HepG2 (cell line): ENCODE data around the gene MAN1C1. TPM values are rescaled to one million over a fixed set of nuclear protein-coding genes. Genes with fewer than 3 reads are reported as not detected.

ENCODE experiments used
- ATAC-seq: fragments of 200-7000 bp; cut with Tn5 transposase; 3 replicates; pipeline ENCODE4 v1.9.1; 2020; ENCODE audit warnings: mild to moderate bottlenecking, moderate library complexity
- BruUV-seq: library from RNA; stranded (reverse); fragments of 400-500 nt; replicated peaks from 2 replicates; lab custom pipeline; 2021; lab: Mats Ljungman, UMichigan
- CTCF ChIA-PET: fragments of 300-600 bp; formaldehyde crosslinking; extraction: SDS; loops from one replicate; lab custom pipeline; 2021; ENCODE audit warnings: low total read pairs, inconsistent platforms, low intra/inter-chr PET ratio; lab: Yijun Ruan, JAX
- POLR2A ChIA-PET: fragments of 350-600 bp; sonication (Branson Sonifier 250); formaldehyde crosslinking; loops from one replicate; lab custom pipeline; 2020; ENCODE audit warnings: antibody characterized with exemption, inconsistent platforms; lab: Yijun Ruan, JAX
- DNase-seq: peaks from one replicate; pipeline ENCODE4 v3.0.0-alpha.2; 2015; ENCODE audit warnings: low spot score
- FAIRE-seq: peaks from 3 replicates; lab custom pipeline; 2011; peaks lifted over from hg19 to GRCh38; lab: Jason Lieb, UNC
- H2AFZ ChIP-seq: one replicate; pipeline ENCODE4 v1.6.1; 2011; ENCODE audit warnings: low read length, inconsistent platforms
- H3K27ac ChIP-seq: fragments of 300-600 bp; 3 replicates; pipeline ENCODE4 v1.8.0; 2011; ENCODE audit warnings: mixed run types, mild to moderate bottlenecking, mixed read lengths, low read length, inconsistent platforms; ENCODE audit not compliant: insufficient read depth; ENCODE audit errors: extremely low read length
- H3K27me3 ChIP-seq, 2 experiments: fragments of 200-600 bp in 1 of 2; 2 replicates in 1 of 2; 3 replicates in 1 of 2; pipeline versions ENCODE4 v1.6.0 to v1.8.0; 2011; ENCODE audit warnings: low read length in 2 of 2, mild to moderate bottlenecking in 2 of 2, moderate library complexity in 2 of 2, inconsistent platforms in 1 of 2; ENCODE audit not compliant: insufficient read depth in 2 of 2, control insufficient read depth in 1 of 2
- H3K36me3 ChIP-seq, 2 experiments: fragments of 200-600 bp in 1 of 2; replicated peaks in 1 of 2; 2 replicates in 1 of 2; 3 replicates in 1 of 2; pipeline versions ENCODE4 v1.5.1 to v1.8.0; 2011; ENCODE audit warnings: low read length in 2 of 2, inconsistent platforms in 1 of 2; ENCODE audit not compliant: insufficient read depth in 2 of 2, control insufficient read depth in 1 of 2
- H3K4me1 ChIP-seq: 2 replicates; pipeline ENCODE4 v1.5.1; 2012; ENCODE audit warnings: low read length, inconsistent platforms; ENCODE audit not compliant: insufficient read depth
- H3K4me2 ChIP-seq: 2 replicates; pipeline ENCODE4 v1.6.0; 2011; ENCODE audit warnings: low read depth, low read length, inconsistent platforms
- H3K4me3 ChIP-seq, 3 experiments: fragments of 200-600 bp in 1 of 3; sonication (generic), shearing (Covaris generic) in 1 of 3; replicated peaks in 1 of 3; 2 replicates each; pipeline ENCODE4 v1.5.1; 2011 to 2016; ENCODE audit warnings: low read length in 3 of 3, inconsistent platforms in 2 of 3, low read depth in 2 of 3, mild to moderate bottlenecking in 2 of 3, control low read depth in 1 of 3, mixed read lengths in 1 of 3; ENCODE audit not compliant: insufficient read depth in 1 of 3
- H3K79me2 ChIP-seq: one replicate; pipeline ENCODE4 v1.6.1; 2011; ENCODE audit warnings: low read length, inconsistent platforms; ENCODE audit not compliant: insufficient read depth
- H3K9ac ChIP-seq: 2 replicates; pipeline ENCODE4 v1.6.0; 2011; ENCODE audit warnings: mild to moderate bottlenecking, low read depth, low read length, inconsistent platforms; ENCODE audit not compliant: insufficient read depth
- H3K9me3 ChIP-seq: 2 replicates; pipeline ENCODE4 v1.5.1; 2012; ENCODE audit warnings: mild to moderate bottlenecking, low read length
- H4K20me1 ChIP-seq: 2 replicates; pipeline ENCODE4 v1.6.0; 2011; ENCODE audit warnings: inconsistent platforms, mild to moderate bottlenecking, low read length, moderate library complexity; ENCODE audit not compliant: insufficient read depth
- IKZF4 ChIP-seq: sonication (generic); formaldehyde crosslinking; IDR thresholded peaks from 2 replicates; pipeline ENCODE4 v1.5.1; 2020; ENCODE audit warnings: borderline replicate concordance, mild to moderate bottlenecking, low read depth, missing genetic modification reagents; ENCODE audit errors: not compliant biosample characterization
- MED1 ChIP-seq: sonication (generic); formaldehyde crosslinking; IDR thresholded peaks from 2 replicates; pipeline ENCODE4 v1.4.0; 2020; ENCODE audit warnings: missing genetic modification reagents
- MEF2D ChIP-seq: sonication (generic); formaldehyde crosslinking; IDR thresholded peaks from 2 replicates; pipeline ENCODE4 v1.5.1; 2020; ENCODE audit warnings: mild to moderate bottlenecking, missing genetic modification reagents
- POGK ChIP-seq: sonication (generic); formaldehyde crosslinking; conservative IDR thresholded peaks from 2 replicates; pipeline ENCODE4 v1.8.0; 2022; ENCODE audit warnings: mild to moderate bottlenecking, moderate library complexity, missing genetic modification reagents
- RNF219 ChIP-seq: sonication (generic); formaldehyde crosslinking; IDR thresholded peaks from 2 replicates; pipeline ENCODE4 v1.5.0; 2020; ENCODE audit warnings: mild to moderate bottlenecking, missing genetic modification reagents
- TGIF2 ChIP-seq: IDR thresholded peaks from 2 replicates; pipeline ENCODE4 v1.6.1; 2016; ENCODE audit warnings: control low read depth, missing compliant biosample characterization
- TOPORS ChIP-seq: sonication (generic); formaldehyde crosslinking; IDR thresholded peaks from 2 replicates; pipeline ENCODE4 v1.8.0; 2023; ENCODE audit warnings: mild to moderate bottlenecking, missing genetic modification reagents
- ZBTB7B ChIP-seq: sonication (generic); formaldehyde crosslinking; IDR thresholded peaks from 2 replicates; pipeline ENCODE4 v1.4.0; 2020; ENCODE audit warnings: missing genetic modification reagents
- ZNF234 ChIP-seq: sonication (generic); formaldehyde crosslinking; conservative IDR thresholded peaks from 2 replicates; pipeline ENCODE4 v1.5.1; 2020; ENCODE audit warnings: mild to moderate bottlenecking, missing genetic modification reagents
- ZNF235 ChIP-seq: sonication (generic); formaldehyde crosslinking; IDR thresholded peaks from 2 replicates; pipeline ENCODE4 v1.8.1; 2023; ENCODE audit warnings: mild to moderate bottlenecking, missing genetic modification reagents, borderline replicate concordance
- ZNF501 ChIP-seq: sonication (generic); formaldehyde crosslinking; IDR thresholded peaks from 2 replicates; pipeline ENCODE4 v1.5.1; 2020; ENCODE audit warnings: mild to moderate bottlenecking, moderate library complexity, missing genetic modification reagents
- ZNF510 ChIP-seq: sonication (generic); formaldehyde crosslinking; IDR thresholded peaks from 2 replicates; pipeline ENCODE4 v1.4.0; 2020; ENCODE audit warnings: low read depth, mild to moderate bottlenecking, missing genetic modification reagents
- ZNF567 ChIP-seq: sonication (generic); formaldehyde crosslinking; IDR thresholded peaks from 2 replicates; pipeline ENCODE4 v1.8.1; 2023; ENCODE audit warnings: mild to moderate bottlenecking, missing genetic modification reagents, borderline replicate concordance
- WGBS: methylation state at CpG from one replicate; pipeline ENCODE4 v1.1.6; 2017; ENCODE audit warnings: low lambda C conversion rate; 5-methylcytosine and 5-hydroxymethylcytosine counted together
- in situ Hi-C: cut with HindIII; loops from 2 replicates; pipeline ENCODE4 v1.10.0; 2017; ENCODE audit warnings: low pct_unique_long_range_greater_than_20kb; ENCODE audit not compliant: extremely low pct_ligation_motif_present
- intact Hi-C: fragments of 100-400 bp; cut with micrococcal nuclease; formaldehyde crosslinking; loops from one replicate; pipeline ENCODE4 v1.10.0; 2022; ENCODE audit not compliant: unreplicated experiment
- polyA plus RNA-seq, 8 experiments: library from polyadenylated mRNA; depleted of rRNA in 3 of 8; stranded (reverse) in 7 of 8; unstranded in 1 of 8; fragments of >200 nt; fragmentation: Illumina TruSeq in 4 of 8; extraction: Trizol in 4 of 8; gene quantifications; 2 replicates each; pipeline versions ENCODE4 v1.2.1 to v1.2.3, GENCODE V29; 2011 to 2016; ENCODE audit warnings: low read depth in 4 of 8, missing spikeins in 1 of 8, mixed read lengths in 1 of 8; ENCODE audit not compliant: insufficient read depth in 1 of 8
- total RNA-seq, 5 experiments: library from RNA; depleted of rRNA; stranded (reverse); fragments of >200 nt; fragmentation: Illumina TruSeq; extraction: Trizol; gene quantifications; 2 replicates each; pipeline ENCODE4 v1.2.3, GENCODE V29; 2016; ENCODE audit warnings: low read depth in 1 of 5

Gene MAN1C1
- total and polyA plus RNA-seq, 2 of the 13 experiments (the other 11 are each of a cell fraction or from before 2014, with no cell fraction given), result 0.18 to 0.49 TPM

GRCh38 chr1:25747046-25747719 is 130.6 kb downstream of the MAN1C1 start:
- BruUV-seq, result no TSS peak
- Histone ChIP-seq H4K20me1 (no peaks in the 10 kb centered on the region), H3K79me2 (no peaks in the 10 kb centered on the region), H3K27me3 (peaks cover 16 to 64% of the 10 kb centered on the region in 2 experiments), H3K4me3 (no peak overlapping the region), H3K36me3 (no peaks in the 10 kb centered on the region), H3K4me1 (no peaks in the 10 kb centered on the region), H2AFZ (no peak overlapping the region), H3K9ac (no peak overlapping the region), H3K27ac (no peak overlapping the region), H3K9me3 (no peaks in the 10 kb centered on the region), H3K4me2 (no peak overlapping the region)
- TF ChIP-seq IKZF4 (no peak), ZNF510 (CRISPR knock-in tag) (no peak), ZNF235 (no peak), TOPORS (no peak), TGIF2 (CRISPR knock-in tag) (no peak), ZNF567 (no peak)
- no peak for DNase-seq
- in situ Hi-C loops, result no loop called here
- intact Hi-C loops, result no loop called here
- WGBS, result 20% methylated on average over 1 of the region's 12 CpGs
- ChIA-PET POLR2A (no interaction called here), CTCF (no interaction called here)
- no peak for ATAC-seq
- FAIRE-seq, result no peak

GRCh38 chr1:25748531-25749205 is 132.1 kb downstream of the MAN1C1 start:
- ChIA-PET CTCF (no interaction called here), POLR2A (no interaction called here)
- Histone ChIP-seq H3K27me3 (peaks cover 13 to 64% of the 10 kb centered on the region in 2 experiments), H3K4me3 (no peak overlapping the region), H4K20me1 (no peaks in the 10 kb centered on the region), H3K79me2 (no peaks in the 10 kb centered on the region), H3K27ac (no peak overlapping the region), H3K36me3 (no peaks in the 10 kb centered on the region), H3K4me2 (no peak overlapping the region), H3K9ac (no peak overlapping the region), H2AFZ (no peak overlapping the region), H3K9me3 (no peaks in the 10 kb centered on the region), H3K4me1 (no peaks in the 10 kb centered on the region)
- ATAC-seq (no peak), FAIRE-seq (no peak), DNase-seq (no peak)
- in situ Hi-C loops (no loop called here), intact Hi-C loops (no loop called here)
- WGBS, result 0% methylated on average over 1 of the region's 8 CpGs
- BruUV-seq, result no TSS peak
- no peak for TF ChIP-seq MED1 (CRISPR knock-in tag)
- TF ChIP-seq RNF219 (CRISPR knock-in tag), result no peak
- TF ChIP-seq ZBTB7B (CRISPR knock-in tag), result no peak
- no peak for TF ChIP-seq MEF2D (CRISPR knock-in tag)
- no peak for TF ChIP-seq POGK (CRISPR knock-in tag)
- no peak for TF ChIP-seq ZNF234 (CRISPR knock-in tag)
- TF ChIP-seq ZNF501 (CRISPR knock-in tag), result no peak
- no peak for TF ChIP-seq TGIF2 (CRISPR knock-in tag)
